ENCODE data around the gene SPATA24. TPM values are rescaled to one million over a fixed set of nuclear protein-coding genes. Genes with fewer than 3 reads are reported as not detected.

SPATA24 gene
- 3.1 and 3.5 TPM in 2 replicates for total RNA-seq

GRCh38 chr5:139403787-139404483 is at the start of gene SPATA24:
Gene SPATA24, minus strand, starts transcription at chr5:139404089. Its CDS starts 29 bp downstream, at chr5:139404060.

GRCh38 chr5:139439013-139439903 is 35.4 kb upstream of the SPATA24 start, which contains the start of gene DNAJC18:
Gene DNAJC18, minus strand, starts transcription at chr5:139439525. Its CDS starts 80 bp downstream, at chr5:139439445.

GRCh38 chr5:139394654-139395566 is 9.0 kb downstream of the SPATA24 start, which contains the start of gene PROB1:
Gene PROB1, minus strand, starts transcription at chr5:139395104. Its CDS starts 23 bp downstream, at chr5:139395081.

GRCh38 chr5:139389701-139390638 is 13.9 kb downstream of the SPATA24 start, which contains the start of gene MZB1:
Gene MZB1, minus strand, starts transcription at chr5:139389913. Its CDS starts 57 bp downstream, at chr5:139389856.

GRCh38 chr5:139383275-139383992 is 20.5 kb downstream of the SPATA24 start, which contains the start of gene SLC23A1:
Gene SLC23A1, minus strand, starts transcription at chr5:139383297. Its CDS starts 44 bp downstream, at chr5:139383253.

Small RNA genes lying within 50 kb of the gene (small RNA-seq; reads per million reads assigned to genes)
- gene RNU5B-4P = not detected

Other genes starting within 250 kb of the SPATA24 start
- gene SIL1, start 205.7 kb downstream of the SPATA24 start, total RNA-seq = 44.5 and 60.9 TPM in 2 replicates
- gene MATR3, start 110.3 kb downstream of the SPATA24 start, total RNA-seq = 183 and 205 TPM in 2 replicates
- 42.0 and 64.0 TPM in 2 replicates for gene PAIP2, start 62.2 kb downstream of the SPATA24 start, total RNA-seq
- not detected in 2 replicates for gene SLC23A1, start 20.8 kb downstream of the SPATA24 start, total RNA-seq
- gene MZB1, start 14.2 kb downstream of the SPATA24 start, total RNA-seq = 0.39 and 0.65 TPM in 2 replicates
- 1.2 and 2.7 TPM in 2 replicates for gene PROB1, start 9.0 kb downstream of the SPATA24 start, total RNA-seq
- gene DNAJC18, start 35.4 kb upstream of the SPATA24 start, total RNA-seq = 5.5 and 5.6 TPM in 2 replicates
- not detected in 2 replicates for gene ECSCR, start 58.7 kb upstream of the SPATA24 start, total RNA-seq
- not detected in 2 replicates for gene SMIM33, start 66.9 kb upstream of the SPATA24 start, total RNA-seq
- gene STING1, start 78.7 kb upstream of the SPATA24 start, total RNA-seq = 8.8 and 10.2 TPM in 2 replicates
- gene UBE2D2, start 157.2 kb upstream of the SPATA24 start, total RNA-seq = 55.4 and 69.0 TPM in 2 replicates
- gene CXXC5, start 244.3 kb upstream of the SPATA24 start, total RNA-seq = 50.6 and 79.7 TPM in 2 replicates

All from placental epithelial cell (primary cell).